Transverse colon (tissue), 4 donors: ENCODE measurements around the gene CBX2.

Experiments
- CTCF ChIP-seq, 5 experiments: fragments of 200-600 bp in 3 of 5; fragments of 450-650 bp in 2 of 5; sonication (generic) in 3 of 5; IDR thresholded peaks; 1 replicate in 2 of 5; 2 replicates in 3 of 5; pipeline ENCODE4 v1.5.1; 2016 to 2017; ENCODE audit warnings: antibody characterized with exemption in 5 of 5, inconsistent platforms in 3 of 5, mild to moderate bottlenecking in 2 of 5, moderate library complexity in 1 of 5
- POLR2AphosphoS5 ChIP-seq, 3 donors: sonication (generic); formaldehyde crosslinking; IDR thresholded peaks; one replicate each; pipeline ENCODE4 v1.6.1; 2016; ENCODE audit warnings: antibody characterized with exemption in 3 of 3

- TF ChIP-seq CTCF (IDR thresholded peaks at IDR 0.05) (no peak), POLR2AphosphoS5 (IDR thresholded peaks at IDR 0.05) (no peak)
These were observed 34.0 kb downstream of the CBX2 start for GRCh38 chr17:79811868-79812352.
